Cardiac septum (tissue), 1 donor: ENCODE data around the gene GSTCD. TPM values are rescaled to one million over a fixed set of nuclear protein-coding genes. Genes with fewer than 3 reads are reported as not detected.
"Not testable (repeated sequence)": the region's sequence is repeated elsewhere in the genome, so short reads cannot be mapped to it uniquely, and the experiment has no call there.

ENCODE experiments used
- DNase-seq: peaks from one replicate; pipeline ENCODE4 v3.0.0-alpha.2; 2020; ENCODE audit warnings: low spot score
- intact Hi-C: fragments of 100-400 bp; cut with DNase I; formaldehyde crosslinking; loops from one replicate; pipeline ENCODE4 v1.14.0; 2022
- long read RNA-seq: library from polyadenylated mRNA; unstranded; transcript quantifications from one replicate; pipeline ENCODE4 v2.0.0, GENCODE V29; 2021
- total RNA-seq: library from RNA; stranded (reverse); fragmentation: NEBNext Ultra II Directional; extraction: Animal tissue kit (Norgen Biotek cat#: 25700); gene quantifications from one replicate; pipeline ENCODE4 v1.2.1, GENCODE V29; 2021
- donor health status: DM: no; HTN: no; CAD: no.

GSTCD gene
- total RNA-seq: 4.8 TPM
- long read RNA-seq, full-length matches to known transcripts: 4 of 7 reads
- long read RNA-seq, partial matches to known transcripts: 3 of 7 reads
- long read RNA-seq, other reads (novel, unspliced or antisense): 0 of 7 reads

GRCh38 chr4:105708181-105709080 is at the start of gene GSTCD, which contains the start of gene INTS12:
Gene GSTCD, plus strand, starts transcription at chr4:105708784. Its CDS starts 8,830 bp downstream, at chr4:105717614.
Gene INTS12, minus strand, starts transcription at chr4:105708689. Its CDS starts 8,684 bp downstream, at chr4:105700005.
- peak; percentile 95 for DNase-seq
- intact Hi-C loops: loop anchor here (5.0 to 10.0 kb wide), 3 partner anchors 494 to 1214 kb away; partner anchors contain the start of genes CXXC4 and TET2

- no peak for DNase-seq
- intact Hi-C loops: no loop called here
These were observed 49.4 kb upstream of the GSTCD start for GRCh38 chr4:105659190-105659589.

GRCh38 chr4:105661028-105661427 is 47.6 kb upstream of the GSTCD start:
- intact Hi-C loops: no loop called here
- DNase-seq: no peak

GRCh38 chr4:105662935-105663675 is 45.5 kb upstream of the GSTCD start:
- intact Hi-C loops: no loop called here

GRCh38 chr4:105666693-105667092 is 41.9 kb upstream of the GSTCD start:
- intact Hi-C loops: loop anchor here (2.0 kb wide), 1 partner anchor 146 kb away; no protein-coding TSS in a partner anchor
- no peak for DNase-seq

More at GRCh38 chr4:105662935-105663675, 45.5 kb upstream of the GSTCD start:
- DNase-seq: no peak

- intact Hi-C loops: no loop called here
These were observed 37.9 kb upstream of the GSTCD start for GRCh38 chr4:105670684-105671083.

GRCh38 chr4:105671301-105671700 is 37.3 kb upstream of the GSTCD start:
- no peak for DNase-seq
- intact Hi-C loops: no loop called here

More at GRCh38 chr4:105670684-105671083, 37.9 kb upstream of the GSTCD start:
- DNase-seq: no peak

GRCh38 chr4:105674011-105674410 is 34.6 kb upstream of the GSTCD start:
- no peak for DNase-seq
- intact Hi-C loops: no loop called here

- DNase-seq: no peak
- intact Hi-C loops: no loop called here
These were observed 30.9 kb upstream of the GSTCD start for GRCh38 chr4:105677709-105678108.

GRCh38 chr4:105679186-105679585 is 29.4 kb upstream of the GSTCD start:
- DNase-seq: no peak
- intact Hi-C loops: no loop called here

- DNase-seq: no peak
- intact Hi-C loops: no loop called here
These were observed 25.5 kb upstream of the GSTCD start for GRCh38 chr4:105683038-105683437.

GRCh38 chr4:105686571-105686970 is 22.0 kb upstream of the GSTCD start:
- no peak for DNase-seq
- intact Hi-C loops: no loop called here

GRCh38 chr4:105694812-105695211 is 13.8 kb upstream of the GSTCD start:
- DNase-seq, intact Hi-C loops: not testable (repeated sequence)

- DNase-seq, intact Hi-C loops: not testable (repeated sequence)
These were observed 12.8 kb upstream of the GSTCD start for GRCh38 chr4:105695832-105696231.

GRCh38 chr4:105698607-105699006 is 10.0 kb upstream of the GSTCD start:
- intact Hi-C loops: no loop called here
- DNase-seq: no peak

- no peak for DNase-seq
- intact Hi-C loops: loop anchor here (5.0 to 10.0 kb wide), 3 partner anchors 495 to 1213 kb away; partner anchors contain the start of genes CXXC4 and TET2
These were observed 803 bp upstream of the GSTCD start for GRCh38 chr4:105707782-105708180.

- DNase-seq: no peak
- intact Hi-C loops: loop anchor here (5.0 to 10.0 kb wide), 3 partner anchors 493 to 1214 kb away; partner anchors contain the start of genes CXXC4 and TET2
These were observed 482 bp downstream of the GSTCD start for GRCh38 chr4:105709081-105709450.

- intact Hi-C loops: no loop called here
- DNase-seq: no peak
These were observed 1.5 kb downstream of the GSTCD start for GRCh38 chr4:105710012-105710600.

GRCh38 chr4:105710678-105711077 is 2.1 kb downstream of the GSTCD start:
- intact Hi-C loops: no loop called here
- no peak for DNase-seq
